Measurements from ENCODE around the gene PRPH. TPM values are rescaled to one million over a fixed set of nuclear protein-coding genes. Genes with fewer than 3 reads are reported as not detected.

PRPH gene
- total and polyA plus RNA-seq, 9 of the 15 experiments (the other 6 are each of a cell fraction or from before 2014, with no cell fraction given) = 0.27 to 1.9 (median 1.3) TPM; not detected in 1

- TF ChIP-seq PCBP2 (IDR thresholded peaks at IDR 0.05; ENCODE audit: low read depth, low read length, poor library complexity, severe bottlenecking) = no peak
- TF ChIP-seq CREM (IDR thresholded peaks at IDR 0.05; ENCODE audit: low read depth) = no peak
- TF ChIP-seq ZNF347 (CRISPR knock-in tag; IDR thresholded peaks at IDR 0.05; ENCODE audit: low read depth) = no peak
- TF ChIP-seq ZNF23 (CRISPR knock-in tag; IDR thresholded peaks at IDR 0.05) = no peak
- peak; percentile 80; the same call in 1 of the 2 replicates for TF ChIP-seq FOXP4 (CRISPR knock-in tag; IDR thresholded peaks at IDR 0.05; ENCODE audit: borderline replicate concordance)
- no peak for TF ChIP-seq HNRNPH1 (optimal IDR thresholded peaks at IDR 0.05; ENCODE audit: low read depth, low read length)
- TF ChIP-seq ZZZ3 (IDR thresholded peaks at IDR 0.05) = no peak
- TF ChIP-seq CBX3 (IDR thresholded peaks at IDR 0.05; ENCODE audit: borderline replicate concordance in 1 of 2, low read length in 2 of 2) = no peak
- TF ChIP-seq ZNF274 (IDR thresholded peaks at IDR 0.05; ENCODE audit: borderline replicate concordance, low read depth, low read length) = no peak
- peak; percentile 11 for TF ChIP-seq POLR2AphosphoS5 (IDR thresholded peaks at IDR 0.05; ENCODE audit: control insufficient read depth, insufficient read depth, low read depth, low read length)
- no peak for TF ChIP-seq ZNF551 (CRISPR knock-in tag; IDR thresholded peaks at IDR 0.05)
- TF ChIP-seq ZNF57 (CRISPR knock-in tag; IDR thresholded peaks at IDR 0.05) = no peak
- no peak for TF ChIP-seq SREBF2 (CRISPR knock-in tag; IDR thresholded peaks at IDR 0.05)
- TF ChIP-seq SUPT5H (IDR thresholded peaks at IDR 0.05) = peak; percentile 86
- TF ChIP-seq ETV6 (IDR thresholded peaks at IDR 0.05; ENCODE audit: borderline replicate concordance in 1 of 2, low read depth in 2 of 2, low read length in 1 of 2) = no peak
- TF ChIP-seq ETV6 (CRISPR knock-in tag; IDR thresholded peaks at IDR 0.05; ENCODE audit: borderline replicate concordance) = peak; percentile 79
- no peak for TF ChIP-seq PHF20 (IDR thresholded peaks at IDR 0.05; ENCODE audit: partially characterized antibody)
Observed at GRCh38 chr12:49272790-49273725, 21.9 kb upstream of the PRPH start (continued).

Data from K562 (cell line).